HuH-7 (cell line): ENCODE results near the gene EHD4.

Experiments
- DNase-seq: peaks from one replicate; pipeline ENCODE4 v3.0.0; 2011; ENCODE audit warnings: low spot score

EHD4 gene

DNA sequence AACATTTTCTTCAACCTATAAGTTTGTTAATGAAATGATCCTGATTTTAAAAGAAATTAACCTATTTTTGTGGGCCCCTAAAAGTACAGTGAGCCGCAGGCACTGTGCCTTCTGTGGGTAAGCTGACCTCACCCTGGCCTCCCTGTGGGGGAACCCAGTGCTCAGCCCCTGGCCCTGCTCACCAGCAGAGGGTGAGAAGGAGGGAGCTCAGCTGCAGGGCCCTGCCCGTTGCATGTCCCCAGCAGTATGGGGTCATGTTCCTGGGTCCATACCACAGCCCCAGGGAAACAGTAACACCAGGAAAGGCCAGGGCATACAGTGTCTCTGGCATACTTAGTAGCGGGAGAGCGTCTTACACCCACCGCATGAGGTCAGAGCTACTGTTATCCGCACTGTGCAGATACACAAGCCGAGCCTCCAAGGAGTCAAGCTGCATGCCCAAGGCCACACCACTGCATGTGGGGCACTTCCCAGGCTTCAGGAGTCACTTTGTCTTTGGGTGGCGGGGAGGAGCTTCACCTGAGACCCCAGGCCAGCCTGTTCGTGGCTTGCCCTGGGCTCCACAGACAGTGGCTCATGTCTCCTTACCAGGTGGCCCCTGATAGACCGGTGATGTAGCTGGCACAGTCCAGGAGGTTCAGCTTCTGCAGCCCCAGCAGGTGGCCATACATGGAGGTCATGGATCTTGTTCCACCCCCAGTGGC, 22.6 kb upstream of the EHD4 start:
- DNase-seq, result no peak

DNA sequence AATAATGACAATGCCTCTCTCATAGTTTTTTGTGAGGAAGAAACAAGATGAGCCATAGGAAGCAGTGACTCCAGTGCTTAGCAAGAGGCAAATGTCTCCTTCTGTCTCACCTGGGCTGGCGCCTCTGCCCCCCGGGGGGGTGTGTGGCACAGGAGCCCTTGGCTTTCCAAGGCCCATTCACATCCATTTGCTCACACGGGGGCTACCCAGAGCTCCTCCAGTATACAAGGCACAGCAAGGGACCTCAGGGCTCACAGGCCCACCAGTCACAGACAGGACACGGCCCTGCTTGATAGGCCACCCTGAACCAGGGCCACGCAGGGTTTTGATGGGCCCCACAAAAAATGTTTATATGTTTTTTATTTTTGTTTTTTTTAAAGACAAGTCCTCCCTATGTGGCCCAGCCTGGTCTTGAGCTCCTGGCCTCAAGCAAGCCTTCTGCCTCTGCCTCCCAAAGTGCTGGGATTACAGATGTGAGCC, 21.9 kb upstream of the EHD4 start:
- DNase-seq, result no peak

GRCh38 chr15:41993472-41994170, 21.3 kb upstream of the EHD4 start:
- no peak for DNase-seq

DNA sequence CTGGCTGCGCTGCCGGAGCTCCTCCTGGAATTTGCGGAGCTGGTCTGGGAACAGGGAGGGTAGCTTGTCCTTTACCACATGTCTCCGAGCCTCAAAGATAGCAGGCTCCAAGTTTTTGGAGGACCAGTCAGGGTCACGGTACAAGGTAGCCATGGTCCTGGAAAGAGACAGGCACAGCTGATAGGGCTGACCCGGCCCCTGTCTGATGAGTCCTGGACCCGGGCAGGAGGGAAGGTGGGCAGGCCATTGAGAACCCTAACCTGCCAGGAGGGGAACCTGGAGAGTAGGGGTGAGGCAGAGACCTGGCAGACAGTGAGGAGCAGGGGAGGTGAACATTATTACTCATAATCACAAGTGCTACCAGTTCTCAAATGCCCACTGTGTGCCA, 20.4 kb upstream of the EHD4 start:
- no peak for DNase-seq

GRCh38 chr15:41992151-41992802, 19.9 kb upstream of the EHD4 start:
- no peak for DNase-seq

DNA sequence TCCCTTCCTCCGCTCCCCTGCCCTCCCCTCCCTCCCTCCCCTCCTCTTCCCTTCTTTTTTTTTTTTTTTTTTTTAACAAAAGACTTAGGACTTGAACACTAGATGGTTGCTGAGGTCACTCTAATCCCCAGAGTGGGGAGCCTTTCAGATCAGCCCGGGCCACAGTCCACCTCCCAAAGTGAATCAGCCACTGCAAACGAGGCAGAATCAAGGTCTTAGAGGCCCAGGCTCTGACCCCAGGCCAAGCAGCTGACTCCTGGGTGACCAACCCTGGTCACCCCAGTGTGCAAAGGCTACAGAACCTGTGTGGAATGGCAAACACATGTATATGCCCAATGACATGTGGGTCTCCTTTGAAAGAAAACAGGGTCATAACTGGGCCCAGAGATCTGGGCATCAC, 18.3 kb upstream of the EHD4 start:
- no peak for DNase-seq

GRCh38 chr15:41990243-41990605, 17.9 kb upstream of the EHD4 start:
- DNase-seq, result no peak

GRCh38 chr15:41989573-41990242, 17.4 kb upstream of the EHD4 start:
- DNase-seq, result peak; percentile 80

- no peak for DNase-seq
Observed at GRCh38 chr15:41988896-41989572, 16.7 kb upstream of the EHD4 start.

DNA sequence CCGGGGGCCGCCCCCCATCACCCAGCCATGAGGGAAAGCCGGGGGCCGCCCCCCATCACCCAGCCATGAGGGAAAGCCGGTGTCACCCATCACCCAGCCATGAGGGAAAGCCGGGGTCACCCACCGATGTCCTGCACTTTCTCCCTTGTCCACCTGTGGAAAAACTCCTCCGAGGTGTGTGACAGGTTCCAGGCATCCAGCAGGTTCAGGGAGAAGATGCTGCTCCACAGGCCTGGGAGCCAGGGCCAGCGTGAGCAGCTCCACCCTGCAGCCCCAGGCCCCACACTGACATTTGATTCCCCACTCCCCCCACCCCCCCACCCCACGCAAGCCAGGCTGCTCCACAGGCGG, 15.5 kb upstream of the EHD4 start:
- no peak for DNase-seq

DNA sequence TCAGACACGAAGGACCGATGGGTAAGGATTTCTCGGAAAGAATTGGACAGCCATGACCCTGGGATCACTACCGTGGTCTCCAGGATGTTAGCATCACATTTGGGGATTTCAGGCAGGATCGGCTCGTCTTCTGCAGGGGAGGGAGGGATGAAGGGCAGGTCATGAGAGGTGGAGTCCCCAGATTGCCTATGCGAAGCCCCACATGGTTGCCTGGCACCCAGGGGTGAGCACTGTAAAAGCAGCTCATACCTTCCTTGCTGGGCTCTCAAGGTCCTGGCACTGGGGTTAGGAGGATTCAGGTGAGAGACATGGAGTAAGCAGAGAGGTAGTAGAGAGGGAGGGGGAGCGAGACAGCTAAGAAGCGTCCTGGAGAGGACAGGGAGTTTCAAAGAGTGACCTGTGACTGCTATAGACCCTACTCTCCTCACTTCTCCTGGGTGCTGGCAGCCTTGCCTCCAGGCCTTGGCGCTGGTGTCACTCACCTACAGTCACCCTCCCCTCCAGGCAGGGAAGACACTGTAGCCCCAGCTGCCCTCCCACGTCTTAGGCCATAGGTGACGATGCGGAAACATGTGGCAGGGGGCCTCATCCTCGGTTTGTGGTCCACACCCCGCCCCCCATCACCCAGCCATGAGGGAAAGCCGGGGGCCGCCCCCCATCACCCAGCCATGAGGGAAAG, 15.0 kb upstream of the EHD4 start:
- DNase-seq, result no peak

- DNase-seq, result no peak
Observed at GRCh38 chr15:41985236-41986160, 13.1 kb upstream of the EHD4 start.

DNA sequence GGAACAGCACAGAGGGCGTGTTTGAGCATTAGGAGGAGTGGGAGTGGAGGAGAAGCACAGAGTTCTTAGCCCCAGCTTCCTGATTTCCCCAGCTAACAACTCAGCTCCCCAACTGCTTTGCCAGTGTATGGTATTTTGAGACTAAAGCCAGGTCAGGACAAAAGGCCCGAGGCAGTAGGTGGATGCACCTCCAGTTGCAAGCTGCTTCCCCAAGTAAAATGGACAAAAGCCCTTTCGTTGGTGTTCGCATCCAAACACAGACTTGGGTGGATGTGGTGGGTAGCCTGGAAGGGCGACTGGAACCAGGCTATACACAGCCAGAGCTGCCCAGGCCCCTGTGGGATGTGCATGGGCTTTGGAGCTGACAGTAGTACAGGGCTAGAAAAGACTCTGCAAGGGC, 12.3 kb upstream of the EHD4 start:
- DNase-seq, result no peak

- no peak for DNase-seq
Observed at GRCh38 chr15:41983621-41984571, 11.5 kb upstream of the EHD4 start.

DNA sequence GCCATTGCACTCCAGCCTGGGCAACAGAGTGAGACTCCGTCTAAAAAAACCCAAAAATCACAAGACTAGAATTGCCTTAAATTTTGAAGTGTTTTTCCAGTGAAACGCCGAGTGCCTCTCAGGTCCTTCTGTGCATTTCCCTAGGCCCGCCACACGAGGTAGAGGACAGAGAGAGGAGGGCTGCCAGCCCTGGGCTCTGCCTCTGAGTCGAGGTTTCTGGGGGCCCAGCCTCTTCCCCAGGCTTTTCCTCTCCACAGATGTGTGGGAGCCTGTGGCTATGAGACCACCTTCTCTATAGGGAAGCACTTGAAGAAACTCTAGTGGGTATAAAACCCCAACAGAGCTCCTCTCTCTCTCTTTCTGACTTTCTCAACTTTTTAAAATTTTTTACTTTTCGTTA, 10.9 kb upstream of the EHD4 start:
- no peak for DNase-seq

- no peak for DNase-seq
Observed at GRCh38 chr15:41982133-41982930, 10.0 kb upstream of the EHD4 start.

DNA sequence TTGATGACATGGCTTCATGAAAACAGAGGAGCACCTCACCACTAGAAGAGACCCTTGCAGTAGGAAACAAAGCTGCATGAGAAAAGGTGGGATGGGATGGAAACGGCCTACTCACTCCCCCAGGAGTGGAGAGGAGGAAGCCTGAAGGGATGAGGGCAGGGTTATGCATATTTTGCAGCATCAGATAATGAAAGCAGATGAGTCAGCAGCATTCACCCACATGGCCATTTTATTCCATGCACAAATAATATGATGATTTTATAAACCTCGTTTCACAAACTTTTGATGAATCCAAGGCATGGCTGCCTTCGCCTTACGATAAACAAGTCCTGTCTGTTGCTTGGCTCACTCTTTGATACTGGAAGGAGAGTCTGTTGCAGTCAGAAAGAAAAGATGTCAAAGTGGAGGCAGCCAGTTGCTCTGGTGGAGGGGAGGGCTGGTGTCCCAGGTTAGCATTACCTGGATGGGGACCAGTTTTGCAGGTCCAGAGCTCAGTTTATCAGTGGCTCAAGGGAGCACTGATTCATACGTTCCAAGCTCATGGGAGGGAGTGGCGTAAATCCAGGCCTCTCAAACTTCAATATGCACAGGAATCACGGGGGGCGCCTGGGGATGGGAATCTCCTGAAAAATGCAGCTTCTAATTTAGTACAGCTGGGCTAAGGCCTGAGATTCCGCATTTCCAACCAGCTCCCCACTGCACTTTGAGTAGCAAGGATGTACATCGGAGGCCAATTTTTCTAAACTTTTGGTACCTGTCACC, 9.2 kb upstream of the EHD4 start:
- no peak for DNase-seq
